Endothelial cell of umbilical vein (primary cell): ENCODE results near the gene ACVRL1. TPM values are rescaled to one million over a fixed set of nuclear protein-coding genes. Genes with fewer than 3 reads are reported as not detected.

Source experiments
- BruUV-seq: library from RNA; stranded (reverse); fragments of 400-500 nt; replicated peaks from 2 replicates; lab custom pipeline; 2021; lab: Mats Ljungman, UMichigan
- CTCF ChIA-PET: fragments of 300-600, 350-600 bp; sonication (Branson Sonifier 250); formaldehyde crosslinking; loops from one replicate; lab custom pipeline; 2021; ENCODE audit warnings: antibody characterized with exemption, inconsistent platforms; lab: Charles Lee
- POLR2A ChIA-PET: fragments of 300-600, 350-600 bp; sonication (Branson Sonifier 250); formaldehyde crosslinking; loops from one replicate; lab custom pipeline; 2021; ENCODE audit warnings: antibody characterized with exemption, inconsistent platforms; lab: Charles Lee
- DNase-seq: peaks from one replicate; pipeline ENCODE4 v3.0.0-alpha.2; 2011; ENCODE audit warnings: low read depth, low spot score
- FAIRE-seq: peaks from 2 replicates; lab custom pipeline; 2011; peaks lifted over from hg19 to GRCh38; lab: Jason Lieb, UNC
- H2AFZ ChIP-seq: 2 replicates; pipeline ENCODE4 v1.6.0; 2012; ENCODE audit warnings: low read depth, low read length, control low read depth, inconsistent platforms
- H3K27ac ChIP-seq: 2 replicates; pipeline ENCODE4 v1.5.1; 2011; ENCODE audit warnings: low read depth, mild to moderate bottlenecking, control low read depth, low read length, moderate library complexity; ENCODE audit not compliant: insufficient read depth
- H3K27me3 ChIP-seq, 2 experiments: 2 replicates each; pipeline versions ENCODE4 v1.6.0 to v1.6.1; 2011; ENCODE audit warnings: low read length in 2 of 2, mixed read lengths in 1 of 2; ENCODE audit not compliant: control insufficient read depth in 2 of 2, insufficient read depth in 2 of 2
- H3K36me3 ChIP-seq, 2 experiments: 2 replicates in 1 of 2; 3 replicates in 1 of 2; pipeline ENCODE4 v1.5.1; 2011; ENCODE audit warnings: low read length in 2 of 2, mild to moderate bottlenecking in 1 of 2, moderate library complexity in 1 of 2; ENCODE audit not compliant: control insufficient read depth in 2 of 2, insufficient read depth in 2 of 2; ENCODE audit errors: extremely low read depth in 1 of 2
- H3K4me1 ChIP-seq: 3 replicates; pipeline ENCODE4 v1.5.1; 2011; ENCODE audit warnings: mild to moderate bottlenecking, low read length; ENCODE audit not compliant: control insufficient read depth, insufficient read depth; ENCODE audit errors: extremely low read depth
- H3K4me2 ChIP-seq: 2 replicates; pipeline ENCODE4 v1.6.1; 2011; ENCODE audit warnings: low read length, control low read depth, mixed read lengths; ENCODE audit not compliant: insufficient read depth
- H3K4me3 ChIP-seq, 3 experiments: fragments of 200-600 bp in 1 of 3; sonication (generic), shearing (Covaris generic) in 1 of 3; replicated peaks in 1 of 3; 2 replicates each; pipeline ENCODE4 v1.5.1; 2011 to 2016; ENCODE audit warnings: control low read depth in 3 of 3, low read length in 3 of 3, mild to moderate bottlenecking in 2 of 3, inconsistent platforms in 1 of 3, low read depth in 1 of 3, moderate library complexity in 1 of 3; ENCODE audit not compliant: insufficient read depth in 1 of 3
- H3K79me2 ChIP-seq: 2 replicates; pipeline ENCODE4 v1.6.0; 2012; ENCODE audit warnings: low read length, inconsistent platforms; ENCODE audit not compliant: control insufficient read depth, insufficient read depth
- H3K9ac ChIP-seq: replicated peaks from 2 replicates; pipeline ENCODE3; 2011; ENCODE audit warnings: low read length, control low read depth; ENCODE audit not compliant: insufficient read depth; ENCODE audit errors: extremely low read depth
- H3K9me1 ChIP-seq: replicated peaks from 3 replicates; pipeline ENCODE4 v1.6.0; 2011; ENCODE audit warnings: mild to moderate bottlenecking, low read length; ENCODE audit not compliant: control insufficient read depth, insufficient read depth; ENCODE audit errors: extremely low read depth
- H3K9me3 ChIP-seq: replicated peaks from 2 replicates; pipeline ENCODE4 v1.5.1; 2012; ENCODE audit warnings: low read length, inconsistent platforms; ENCODE audit not compliant: control insufficient read depth, insufficient read depth
- H4K20me1 ChIP-seq: replicated peaks from 2 replicates; pipeline ENCODE3; 2011; ENCODE audit warnings: mild to moderate bottlenecking, low read length; ENCODE audit not compliant: control insufficient read depth, insufficient read depth; ENCODE audit errors: extremely low read depth
- EZH2 ChIP-seq: IDR thresholded peaks from 2 replicates; pipeline ENCODE4 v1.6.1; 2012; ENCODE audit warnings: borderline replicate concordance, low read depth, mild to moderate bottlenecking, moderate library complexity, low read length, inconsistent platforms; ENCODE audit not compliant: severe bottlenecking
- FOS ChIP-seq: IDR thresholded peaks from 2 replicates; pipeline ENCODE4 v1.6.1; 2011; ENCODE audit warnings: mild to moderate bottlenecking, low read length, moderate library complexity, borderline replicate concordance; ENCODE audit not compliant: insufficient read depth
- GATA2 ChIP-seq: IDR thresholded peaks from 2 replicates; pipeline ENCODE4 v1.7.0; 2011; ENCODE audit warnings: low read depth, mild to moderate bottlenecking, moderate library complexity, mixed read lengths, low read length; ENCODE audit not compliant: insufficient read length, insufficient read depth
- JUN ChIP-seq: IDR thresholded peaks from 2 replicates; pipeline ENCODE4 v1.6.1; 2011; ENCODE audit warnings: borderline replicate concordance, low read depth; ENCODE audit not compliant: insufficient read length, insufficient read depth
- MYC ChIP-seq: IDR thresholded peaks from one replicate; pipeline ENCODE4 v1.6.1; 2011; ENCODE audit warnings: mild to moderate bottlenecking, low read depth, low read length
- POLR2A ChIP-seq: IDR thresholded peaks from 2 replicates; pipeline ENCODE4 v1.6.1; 2012; ENCODE audit warnings: low read depth, mild to moderate bottlenecking, control low read depth, low read length
- POLR2AphosphoS5 ChIP-seq: IDR thresholded peaks from 2 replicates; pipeline ENCODE4 v1.6.1; 2012; ENCODE audit warnings: low read depth, mild to moderate bottlenecking, control low read depth, low read length, moderate library complexity; ENCODE audit not compliant: insufficient read depth
- dilution Hi-C: fragments of 300-500 bp; cut with MboI; formaldehyde crosslinking; loops from one replicate; pipeline ENCODE4 v1.15.0; 2019; ENCODE audit warnings: low sequenced_read_pairs; ENCODE audit not compliant: extremely low pct_ligation_motif_present
- intact Hi-C: fragments of 100-400 bp; cut with micrococcal nuclease; formaldehyde crosslinking; loops from one replicate; pipeline ENCODE4 v1.10.0; 2022
- polyA plus RNA-seq, 4 experiments: library from polyadenylated mRNA; depleted of rRNA in 3 of 4; stranded (reverse) in 3 of 4; unstranded in 1 of 4; fragments of >200 nt; gene quantifications; 2 replicates each; pipeline versions ENCODE4 v1.2.1 to v1.2.3, GENCODE V29; 2011 to 2012; ENCODE audit warnings: missing spikeins in 1 of 4
- total RNA-seq: library from RNA; stranded (reverse); gene quantifications from 2 replicates; pipeline ENCODE4 v1.2.3, GENCODE V29; 2021
- TF ChIP-seq, protein P1 (sequence below): IDR thresholded peaks from 2 replicates; pipeline ENCODE4 v1.6.1; 2011; ENCODE audit not compliant: insufficient read depth, insufficient read length
- TF ChIP-seq, protein P2 (sequence below), 2 donors: IDR thresholded peaks; 1 replicate in 1 of 2; 2 replicates in 1 of 2; pipeline ENCODE4 v1.5.1; 2011; ENCODE audit warnings: low read length in 2 of 2, mild to moderate bottlenecking in 2 of 2, moderate library complexity in 2 of 2, control low read depth in 1 of 2, inconsistent platforms in 1 of 2, low read depth in 1 of 2; ENCODE audit not compliant: insufficient read depth in 1 of 2; ENCODE audit errors: extremely low read depth in 1 of 2

ACVRL1 gene
- total and polyA plus RNA-seq, 2 donors (not counting 3 experiments of a cell fraction or from before 2014, with no cell fraction given): 355 to 404 TPM

DNA sequence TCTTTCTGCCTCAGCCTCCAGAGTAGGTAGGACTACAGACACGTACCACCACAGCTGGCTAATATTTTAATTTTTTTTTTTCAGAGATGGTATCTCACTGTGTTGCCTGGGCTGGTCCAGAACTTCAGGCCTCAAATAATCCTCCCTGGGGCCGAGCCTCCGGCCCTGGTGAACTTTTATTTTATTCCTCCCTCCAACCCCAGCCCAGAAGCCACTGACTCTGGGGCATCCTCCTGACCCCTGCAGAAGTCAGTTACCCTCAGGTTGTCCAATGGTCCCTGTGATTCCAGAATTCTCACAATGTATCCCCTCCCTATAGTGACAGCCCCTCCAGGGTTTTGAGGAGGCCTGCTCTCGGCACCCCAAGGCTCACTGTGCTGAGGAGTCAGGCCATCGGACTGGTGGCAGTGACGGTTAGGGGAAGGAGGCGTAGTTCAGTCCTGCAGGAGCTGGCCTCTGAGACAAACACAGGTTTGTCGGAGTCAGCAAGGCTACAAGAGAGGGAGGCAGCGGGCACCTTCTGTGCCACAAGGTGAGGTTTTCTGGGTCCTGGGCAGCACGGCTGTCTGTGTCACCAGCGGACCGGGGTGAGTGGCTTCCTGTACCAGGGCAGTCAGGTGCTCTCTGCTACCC, 39.4 kb upstream of the ACVRL1 start:
- no peak overlapping the region for H3K4me2 ChIP-seq
- DNase-seq (no peak), FAIRE-seq (no peak)
- peaks cover 6% of the 10 kb centered on the region for H3K4me1 ChIP-seq
- CTCF ChIA-PET: interaction anchor here (1.2 kb wide), 1 partner anchor 22 kb away, joined by 3 read pairs; no protein-coding TSS in a partner anchor
- H3K9ac ChIP-seq: no peak overlapping the region
- POLR2A ChIA-PET: no interaction called here
- no peak overlapping the region for H3K4me3 ChIP-seq
- no peak overlapping the region for H2AFZ ChIP-seq
- no peaks in the 10 kb centered on the region for H3K27me3 ChIP-seq
- no peaks in the 10 kb centered on the region for H3K9me3 ChIP-seq
- H3K27ac ChIP-seq: no peak overlapping the region
- intact Hi-C loops (no loop called here), dilution Hi-C loops (no loop called here)
- no peaks in the 10 kb centered on the region for H3K36me3 ChIP-seq
- H3K79me2 ChIP-seq: no peaks in the 10 kb centered on the region
- no peaks in the 10 kb centered on the region for H4K20me1 ChIP-seq
- no TSS peak for BruUV-seq
- H3K9me1 ChIP-seq: no peaks in the 10 kb centered on the region
- TF ChIP-seq POLR2A (no peak), MYC (no peak), EZH2 (no peak), FOS (no peak), POLR2AphosphoS5 (no peak), GATA2 (no peak), JUN (no peak)
- TF ChIP-seq, protein P1, sequence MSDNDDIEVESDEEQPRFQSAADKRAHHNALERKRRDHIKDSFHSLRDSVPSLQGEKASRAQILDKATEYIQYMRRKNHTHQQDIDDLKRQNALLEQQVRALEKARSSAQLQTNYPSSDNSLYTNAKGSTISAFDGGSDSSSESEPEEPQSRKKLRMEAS: no peak
- TF ChIP-seq, protein P2, sequence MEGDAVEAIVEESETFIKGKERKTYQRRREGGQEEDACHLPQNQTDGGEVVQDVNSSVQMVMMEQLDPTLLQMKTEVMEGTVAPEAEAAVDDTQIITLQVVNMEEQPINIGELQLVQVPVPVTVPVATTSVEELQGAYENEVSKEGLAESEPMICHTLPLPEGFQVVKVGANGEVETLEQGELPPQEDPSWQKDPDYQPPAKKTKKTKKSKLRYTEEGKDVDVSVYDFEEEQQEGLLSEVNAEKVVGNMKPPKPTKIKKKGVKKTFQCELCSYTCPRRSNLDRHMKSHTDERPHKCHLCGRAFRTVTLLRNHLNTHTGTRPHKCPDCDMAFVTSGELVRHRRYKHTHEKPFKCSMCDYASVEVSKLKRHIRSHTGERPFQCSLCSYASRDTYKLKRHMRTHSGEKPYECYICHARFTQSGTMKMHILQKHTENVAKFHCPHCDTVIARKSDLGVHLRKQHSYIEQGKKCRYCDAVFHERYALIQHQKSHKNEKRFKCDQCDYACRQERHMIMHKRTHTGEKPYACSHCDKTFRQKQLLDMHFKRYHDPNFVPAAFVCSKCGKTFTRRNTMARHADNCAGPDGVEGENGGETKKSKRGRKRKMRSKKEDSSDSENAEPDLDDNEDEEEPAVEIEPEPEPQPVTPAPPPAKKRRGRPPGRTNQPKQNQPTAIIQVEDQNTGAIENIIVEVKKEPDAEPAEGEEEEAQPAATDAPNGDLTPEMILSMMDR (IDR thresholded peaks at IDR 0.05; ENCODE audit: extremely low read depth in 1 of 2, insufficient read depth in 1 of 2, low read depth in 1 of 2, low read length in 2 of 2): no peak
